Suppressor macrophage treated with lipopolysaccharide for 4 hours (primary cell): ENCODE measurements around the gene FES.

ENCODE experiments used
- DNase-seq: peaks from one replicate; pipeline ENCODE4 v3.0.0-alpha.2; 2020

FES gene

GRCh38 chr15:90877315-90877714 is 7.0 kb upstream of the FES start:
- DNase-seq = no peak

- no peak for DNase-seq
These were observed 6.3 kb upstream of the FES start for GRCh38 chr15:90877996-90878395.

DNA sequence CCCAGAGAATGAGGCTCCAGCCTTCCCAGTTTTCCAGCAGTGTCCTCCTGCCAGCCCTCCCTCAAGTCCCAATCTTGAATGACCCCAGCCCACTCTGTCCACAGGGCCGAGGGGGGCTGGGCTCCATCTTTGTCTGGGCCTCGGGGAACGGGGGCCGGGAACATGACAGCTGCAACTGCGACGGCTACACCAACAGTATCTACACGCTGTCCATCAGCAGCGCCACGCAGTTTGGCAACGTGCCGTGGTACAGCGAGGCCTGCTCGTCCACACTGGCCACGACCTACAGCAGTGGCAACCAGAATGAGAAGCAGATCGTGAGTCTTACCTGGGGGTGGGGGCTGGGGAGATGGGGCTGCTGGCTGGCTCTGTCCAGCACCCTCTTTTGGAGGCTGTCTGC is 5.6 kb upstream of the FES start:
- no peak for DNase-seq

DNA sequence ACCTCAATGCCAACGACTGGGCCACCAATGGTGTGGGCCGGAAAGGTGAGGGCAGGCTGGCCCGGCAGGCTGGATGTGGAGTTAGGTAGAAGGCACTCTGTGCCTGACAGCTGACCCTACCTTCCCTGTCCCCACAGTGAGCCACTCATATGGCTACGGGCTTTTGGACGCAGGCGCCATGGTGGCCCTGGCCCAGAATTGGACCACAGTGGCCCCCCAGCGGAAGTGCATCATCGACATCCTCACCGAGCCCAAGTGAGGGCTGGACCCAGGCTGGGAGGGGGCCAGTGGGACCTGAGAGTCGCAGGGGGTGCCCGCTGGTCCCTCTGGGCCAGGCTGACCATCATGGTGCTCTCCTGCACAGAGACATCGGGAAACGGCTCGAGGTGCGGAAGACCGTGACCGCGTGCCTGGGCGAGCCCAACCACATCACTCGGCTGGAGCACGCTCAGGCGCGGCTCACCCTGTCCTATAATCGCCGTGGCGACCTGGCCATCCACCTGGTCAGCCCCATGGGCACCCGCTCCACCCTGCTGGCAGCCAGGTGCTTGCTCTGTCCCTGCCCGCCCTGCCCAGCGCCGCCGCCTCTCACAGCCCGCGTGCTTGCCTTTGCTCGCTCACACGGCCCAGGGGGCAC is 4.5 kb upstream of the FES start:
- no peak for DNase-seq

- no peak for DNase-seq
These were observed 3.7 kb upstream of the FES start for GRCh38 chr15:90880381-90881145.

DNA sequence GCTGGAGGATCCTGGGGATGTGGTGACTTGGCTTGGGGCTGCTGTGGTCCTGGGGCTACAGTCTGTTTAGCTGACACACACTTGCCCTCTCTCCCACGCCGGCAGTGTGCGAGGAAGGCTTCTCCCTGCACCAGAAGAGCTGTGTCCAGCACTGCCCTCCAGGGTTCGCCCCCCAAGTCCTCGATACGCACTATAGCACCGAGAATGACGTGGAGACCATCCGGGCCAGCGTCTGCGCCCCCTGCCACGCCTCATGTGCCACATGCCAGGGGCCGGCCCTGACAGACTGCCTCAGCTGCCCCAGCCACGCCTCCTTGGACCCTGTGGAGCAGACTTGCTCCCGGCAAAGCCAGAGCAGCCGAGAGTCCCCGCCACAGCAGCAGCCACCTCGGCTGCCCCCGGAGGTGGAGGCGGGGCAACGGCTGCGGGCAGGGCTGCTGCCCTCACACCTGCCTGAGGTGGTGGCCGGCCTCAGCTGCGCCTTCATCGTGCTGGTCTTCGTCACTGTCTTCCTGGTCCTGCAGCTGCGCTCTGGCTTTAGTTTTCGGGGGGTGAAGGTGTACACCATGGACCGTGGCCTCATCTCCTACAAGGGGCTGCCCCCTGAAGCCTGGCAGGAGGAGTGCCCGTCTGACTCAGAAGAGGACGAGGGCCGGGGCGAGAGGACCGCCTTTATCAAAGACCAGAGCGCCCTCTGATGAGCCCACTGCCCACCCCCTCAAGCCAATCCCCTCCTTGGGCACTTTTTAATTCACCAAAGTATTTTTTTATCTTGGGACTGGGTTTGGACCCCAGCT is 2.9 kb upstream of the FES start:
- no peak for DNase-seq

GRCh38 chr15:90881978-90882721 is 2.2 kb upstream of the FES start:
- no peak for DNase-seq

DNA sequence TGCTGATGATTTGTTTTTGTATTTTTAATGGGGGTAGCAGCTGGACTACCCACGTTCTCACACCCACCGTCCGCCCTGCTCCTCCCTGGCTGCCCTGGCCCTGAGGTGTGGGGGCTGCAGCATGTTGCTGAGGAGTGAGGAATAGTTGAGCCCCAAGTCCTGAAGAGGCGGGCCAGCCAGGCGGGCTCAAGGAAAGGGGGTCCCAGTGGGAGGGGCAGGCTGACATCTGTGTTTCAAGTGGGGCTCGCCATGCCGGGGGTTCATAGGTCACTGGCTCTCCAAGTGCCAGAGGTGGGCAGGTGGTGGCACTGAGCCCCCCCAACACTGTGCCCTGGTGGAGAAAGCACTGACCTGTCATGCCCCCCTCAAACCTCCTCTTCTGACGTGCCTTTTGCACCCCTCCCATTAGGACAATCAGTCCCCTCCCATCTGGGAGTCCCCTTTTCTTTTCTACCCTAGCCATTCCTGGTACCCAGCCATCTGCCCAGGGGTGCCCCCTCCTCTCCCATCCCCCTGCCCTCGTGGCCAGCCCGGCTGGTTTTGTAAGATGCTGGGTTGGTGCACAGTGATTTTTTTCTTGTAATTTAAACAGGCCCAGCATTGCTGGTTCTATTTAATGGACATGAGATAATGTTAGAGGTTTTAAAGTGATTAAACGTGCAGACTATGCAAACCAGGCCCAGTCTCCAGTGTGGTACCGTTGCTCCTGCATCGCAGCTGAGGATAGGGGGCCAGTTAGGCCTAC is 1.4 kb upstream of the FES start:
- no peak for DNase-seq

GRCh38 chr15:90883526-90883975 is 753 bp upstream of the FES start:
- no peak for DNase-seq

- no peak for DNase-seq
These were observed 571 bp downstream of the FES start for GRCh38 chr15:90884719-90885431.

- DNase-seq = peak; percentile 85
These were observed 1.4 kb downstream of the FES start for GRCh38 chr15:90885432-90886290.

DNA sequence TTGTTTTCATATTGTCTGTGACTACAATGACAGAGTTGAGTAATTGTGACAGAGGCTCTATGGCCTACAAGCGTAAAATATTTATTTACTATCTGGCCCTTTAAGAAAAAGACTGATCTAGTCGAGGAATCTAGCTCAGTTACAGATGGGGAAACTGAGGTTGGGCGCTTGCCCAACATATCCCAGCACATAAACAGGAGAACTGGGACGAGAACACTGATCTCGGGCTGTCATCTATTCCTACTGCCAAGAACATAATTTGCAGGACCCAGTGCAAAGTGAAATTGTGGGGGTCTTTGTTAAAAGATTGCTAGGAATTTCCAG is 1.9 kb downstream of the FES start:
- DNase-seq = no peak

GRCh38 chr15:90887037-90887481 is 2.8 kb downstream of the FES start:
- DNase-seq = no peak

DNA sequence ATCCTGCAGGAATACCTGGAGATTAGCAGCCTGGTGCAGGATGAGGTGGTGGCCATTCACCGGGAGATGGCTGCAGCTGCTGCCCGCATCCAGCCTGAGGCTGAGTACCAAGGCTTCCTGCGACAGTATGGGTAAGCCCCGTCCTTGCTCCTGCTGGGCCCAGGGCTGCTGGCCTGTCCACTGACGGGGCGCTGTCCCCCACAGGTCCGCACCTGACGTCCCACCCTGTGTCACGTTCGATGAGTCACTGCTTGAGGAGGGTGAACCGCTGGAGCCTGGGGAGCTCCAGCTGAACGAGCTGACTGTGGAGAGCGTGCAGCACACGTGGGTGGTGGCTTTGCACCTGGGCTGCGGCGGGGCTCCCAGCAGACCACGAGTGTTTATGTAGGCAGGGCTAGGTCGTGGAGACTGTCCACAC is 5.0 kb downstream of the FES start:
- no peak for DNase-seq

DNA sequence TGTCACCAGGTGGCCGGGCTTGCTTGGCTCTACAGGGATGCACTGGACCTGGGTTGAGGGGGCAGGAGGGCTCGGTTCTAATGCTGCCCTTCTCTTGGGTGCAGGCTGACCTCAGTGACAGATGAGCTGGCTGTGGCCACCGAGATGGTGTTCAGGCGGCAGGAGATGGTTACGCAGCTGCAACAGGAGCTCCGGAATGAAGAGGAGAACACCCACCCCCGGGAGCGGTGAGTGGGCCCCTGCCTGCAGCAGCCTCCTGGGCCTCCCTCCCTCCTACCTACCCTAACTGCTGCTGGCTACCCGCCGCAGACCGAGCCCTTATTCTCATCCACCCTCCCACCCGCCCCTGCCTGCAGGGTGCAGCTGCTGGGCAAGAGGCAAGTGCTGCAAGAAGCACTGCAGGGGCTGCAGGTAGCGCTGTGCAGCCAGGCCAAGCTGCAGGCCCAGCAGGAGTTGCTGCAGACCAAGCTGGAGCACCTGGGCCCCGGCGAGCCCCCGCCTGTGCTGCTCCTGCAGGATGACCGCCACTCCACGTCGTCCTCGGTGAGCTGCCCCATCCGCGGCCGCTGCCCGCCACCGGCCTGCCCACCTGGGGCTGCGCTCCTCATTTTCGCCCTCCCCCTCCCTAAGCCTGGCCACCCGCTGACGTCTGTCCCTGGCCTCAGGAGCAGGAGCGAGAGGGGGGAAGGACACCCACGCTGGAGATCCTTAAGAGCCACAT is 5.6 kb downstream of the FES start:
- DNase-seq = no peak

DNA sequence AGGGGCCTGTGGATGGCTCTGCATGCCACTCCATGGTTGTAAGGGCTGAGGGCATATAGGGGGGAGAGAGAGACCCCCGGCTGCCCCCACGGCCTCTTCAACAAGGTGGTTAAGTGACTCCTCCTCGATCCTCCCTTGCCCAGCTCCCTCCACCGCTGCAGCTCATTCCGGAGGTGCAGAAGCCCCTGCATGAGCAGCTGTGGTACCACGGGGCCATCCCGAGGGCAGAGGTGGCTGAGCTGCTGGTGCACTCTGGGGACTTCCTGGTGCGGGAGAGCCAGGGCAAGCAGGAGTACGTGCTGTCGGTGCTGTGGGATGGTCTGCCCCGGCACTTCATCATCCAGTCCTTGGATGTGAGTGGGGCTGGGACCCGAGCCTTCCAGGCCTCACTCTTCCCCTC is 6.5 kb downstream of the FES start:
- DNase-seq = no peak

DNA sequence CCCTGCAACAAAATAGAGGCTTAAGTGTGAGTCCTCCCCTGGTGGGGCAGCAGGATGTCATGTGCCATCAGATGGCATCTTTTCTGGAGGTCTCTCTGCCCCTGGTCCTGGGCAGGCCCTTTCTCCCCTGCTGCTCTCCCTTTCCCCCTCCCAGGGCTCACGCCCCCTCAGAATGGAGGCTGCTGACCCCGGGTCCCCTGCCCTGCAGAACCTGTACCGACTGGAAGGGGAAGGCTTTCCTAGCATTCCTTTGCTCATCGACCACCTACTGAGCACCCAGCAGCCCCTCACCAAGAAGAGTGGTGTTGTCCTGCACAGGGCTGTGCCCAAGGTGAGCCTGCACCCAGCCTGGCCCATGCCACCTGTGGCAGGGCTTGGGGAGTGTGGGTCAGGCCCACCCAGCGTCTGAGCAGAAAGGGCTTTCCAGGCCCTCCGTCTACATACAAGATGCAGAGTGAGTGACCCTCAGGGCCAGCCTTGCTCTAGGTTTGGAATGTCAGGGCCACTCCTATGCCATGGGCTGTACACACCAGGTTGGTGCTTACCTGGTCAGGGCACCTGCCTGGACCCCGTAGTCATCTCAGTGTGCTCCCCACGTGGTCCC is 7.1 kb downstream of the FES start:
- DNase-seq = no peak

GRCh38 chr15:90892023-90892422 is 7.7 kb downstream of the FES start:
- DNase-seq = no peak

- DNase-seq = no peak
These were observed 8.3 kb downstream of the FES start for GRCh38 chr15:90892498-90893174.
